Measurements from ENCODE around the gene TMTC4.

GRCh38 chr13:100637796-100638195 lies 36.8 kb downstream of the TMTC4 start:
- TF ChIP-seq CTCF (conservative IDR thresholded peaks at IDR 0.05; ENCODE audit: low read length) (no peak), EZH2phosphoT487 (IDR thresholded peaks at IDR 0.05; ENCODE audit: borderline replicate concordance, low read depth, low read length) (no peak)
